ENCODE results near the gene CENPV. TPM values are rescaled to one million over a fixed set of nuclear protein-coding genes. Genes with fewer than 3 reads are reported as not detected.

CENPV gene
- total and polyA plus RNA-seq, 2 of the 13 experiments (the other 11 are each of a cell fraction or from before 2014, with no cell fraction given): 193 to 292 TPM

- TF ChIP-seq ETV5 (CRISPR knock-in tag; IDR thresholded peaks at IDR 0.05; ENCODE audit: borderline replicate concordance) (no peak), ZNF768 (CRISPR knock-in tag; IDR thresholded peaks at IDR 0.05) (no peak), EZH2 (conservative IDR thresholded peaks at IDR 0.05; ENCODE audit: low read depth, low read length) (no peak), PITX1 (CRISPR knock-in tag; IDR thresholded peaks at IDR 0.05) (no peak), ZSCAN30 (CRISPR knock-in tag; IDR thresholded peaks at IDR 0.05) (no peak), HOXA9 (CRISPR knock-in tag; IDR thresholded peaks at IDR 0.05; ENCODE audit: borderline replicate concordance) (peak; percentile 36; the same call in 1 of the 2 replicates), MAFK (conservative IDR thresholded peaks at IDR 0.05 in 1 of 2, IDR thresholded peaks at IDR 0.05 in 1 of 2; ENCODE audit: low read length in 2 of 2) (peak; percentile 14 to 63; a peak in 3 of 4 replicates), ZNF281 (CRISPR knock-in tag; IDR thresholded peaks at IDR 0.05; ENCODE audit: borderline replicate concordance) (no peak), HOXA7 (CRISPR knock-in tag; IDR thresholded peaks at IDR 0.05) (no peak), PTBP1 (IDR thresholded peaks at IDR 0.05; ENCODE audit: low read depth, low read length, poor library complexity, severe bottlenecking) (no peak), SOX6 (IDR thresholded peaks at IDR 0.05) (no peak), SOX6 (CRISPR knock-in tag; IDR thresholded peaks at IDR 0.05) (peak; percentile 38), ZNF263 (CRISPR knock-in tag; IDR thresholded peaks at IDR 0.05) (no peak), ZZZ3 (CRISPR knock-in tag; IDR thresholded peaks at IDR 0.05; ENCODE audit: borderline replicate concordance) (no peak), ELF1 (CRISPR knock-in tag; IDR thresholded peaks at IDR 0.05) (no peak), YEATS4 (CRISPR knock-in tag; IDR thresholded peaks at IDR 0.05; ENCODE audit: borderline replicate concordance) (no peak), ZBTB40 (IDR thresholded peaks at IDR 0.05) (no peak), ZBTB40 (CRISPR knock-in tag; IDR thresholded peaks at IDR 0.05) (no peak; the same call in 1 of the 2 replicates)
Observed at GRCh38 chr17:16398270-16399267, 45.3 kb upstream of the CENPV start (continued).

Data from HepG2 (cell line).